ENCODE results near the gene IFT25.
A peak's percentile ranks its signal among the peaks of the same experiment; 100 is the strongest.

Gene IFT25

GRCh38 chr1:53946252-53947171 is 1.0 kb upstream of the IFT25 start, which contains the start of gene LRRC42:
LRRC42 (plus strand) TSS chr1:53946350; CDS start chr1:53952000, 5,650 bp downstream.
- peak within 1 kb of the TSS; percentile 89 to 94 for H3K27ac ChIP-seq (ENCODE audit: low read depth in 2 of 2, low read length in 2 of 2)
- peak within 1 kb of the TSS; percentile 86 for H3K4me3 ChIP-seq (ENCODE audit: low read length in 2 of 2)
- H3K27me3 ChIP-seq (ENCODE audit: control insufficient read depth in 2 of 2, insufficient read depth in 2 of 2, low read length in 2 of 2), result no peaks in the 10 kb centered on the region
- peak within 1 kb of the TSS; percentile 73 to 75 for H3K9ac ChIP-seq (ENCODE audit: low read depth in 1 of 2, low read length in 2 of 2)
- no peaks in the 10 kb centered on the region for H3K36me3 ChIP-seq (ENCODE audit: control insufficient read depth in 2 of 2, insufficient read depth in 2 of 2, low read length in 2 of 2)
- no peaks in the 10 kb centered on the region for H3K9me3 ChIP-seq (ENCODE audit: control insufficient read depth in 2 of 2, low read length in 2 of 2)
- peaks cover 6 to 8% of the 10 kb centered on the region in 2 donors for H3K4me1 ChIP-seq (ENCODE audit: control insufficient read depth in 2 of 2, insufficient read depth in 2 of 2, low read length in 2 of 2)

GRCh38 chr1:53945183-53945432 is 391 bp downstream of the IFT25 start:
- H3K9me3 ChIP-seq (ENCODE audit: control insufficient read depth in 2 of 2, low read length in 2 of 2), result no peaks in the 10 kb centered on the region
- H3K27me3 ChIP-seq (ENCODE audit: control insufficient read depth in 2 of 2, insufficient read depth in 2 of 2, low read length in 2 of 2), result no peaks in the 10 kb centered on the region
- peak overlapping the region; percentile 77 to 91 for H3K27ac ChIP-seq (ENCODE audit: low read depth in 2 of 2, low read length in 2 of 2)
- peak overlapping the region; percentile 73 to 75 for H3K9ac ChIP-seq (ENCODE audit: low read depth in 1 of 2, low read length in 2 of 2)
- peak overlapping the region; percentile 86 for H3K4me3 ChIP-seq (ENCODE audit: low read length in 2 of 2)
- peaks cover 6 to 8% of the 10 kb centered on the region in 2 donors for H3K4me1 ChIP-seq (ENCODE audit: control insufficient read depth in 2 of 2, insufficient read depth in 2 of 2, low read length in 2 of 2)
- H3K36me3 ChIP-seq (ENCODE audit: control insufficient read depth in 2 of 2, insufficient read depth in 2 of 2, low read length in 2 of 2), result no peaks in the 10 kb centered on the region

- H3K4me1 ChIP-seq (ENCODE audit: control insufficient read depth in 2 of 2, insufficient read depth in 2 of 2, low read length in 2 of 2), result peaks cover 6 to 8% of the 10 kb centered on the region in 2 donors
- H3K27ac ChIP-seq (ENCODE audit: low read depth in 2 of 2, low read length in 2 of 2), result peak overlapping the region in 1 of 2 donors; percentile 91
- peak overlapping the region; percentile 86 for H3K4me3 ChIP-seq (ENCODE audit: low read length in 2 of 2)
- H3K9ac ChIP-seq (ENCODE audit: low read depth in 1 of 2, low read length in 2 of 2), result peak overlapping the region; percentile 73 to 75
- H3K27me3 ChIP-seq (ENCODE audit: control insufficient read depth in 2 of 2, insufficient read depth in 2 of 2, low read length in 2 of 2), result no peaks in the 10 kb centered on the region
- H3K9me3 ChIP-seq (ENCODE audit: control insufficient read depth in 2 of 2, low read length in 2 of 2), result no peaks in the 10 kb centered on the region
- no peaks in the 10 kb centered on the region for H3K36me3 ChIP-seq (ENCODE audit: control insufficient read depth in 2 of 2, insufficient read depth in 2 of 2, low read length in 2 of 2)
Measured at GRCh38 chr1:53944469-53945182, 873 bp downstream of the IFT25 start.

GRCh38 chr1:53943490-53944043 is 1.9 kb downstream of the IFT25 start:
- Histone ChIP-seq H3K4me3 (ENCODE audit: low read length in 2 of 2) (no peak overlapping the region), H3K9me3 (ENCODE audit: control insufficient read depth in 2 of 2, low read length in 2 of 2) (no peaks in the 10 kb centered on the region), H3K27me3 (ENCODE audit: control insufficient read depth in 2 of 2, insufficient read depth in 2 of 2, low read length in 2 of 2) (no peaks in the 10 kb centered on the region), H3K9ac (ENCODE audit: low read depth in 1 of 2, low read length in 2 of 2) (no peak overlapping the region), H3K4me1 (ENCODE audit: control insufficient read depth in 2 of 2, insufficient read depth in 2 of 2, low read length in 2 of 2) (peaks cover 6 to 8% of the 10 kb centered on the region in 2 donors), H3K27ac (ENCODE audit: low read depth in 2 of 2, low read length in 2 of 2) (no peak overlapping the region), H3K36me3 (ENCODE audit: control insufficient read depth in 2 of 2, insufficient read depth in 2 of 2, low read length in 2 of 2) (no peaks in the 10 kb centered on the region)

GRCh38 chr1:53943090-53943489 is 2.4 kb downstream of the IFT25 start:
- H3K27me3 ChIP-seq (ENCODE audit: control insufficient read depth in 2 of 2, insufficient read depth in 2 of 2, low read length in 2 of 2), result no peaks in the 10 kb centered on the region
- no peak overlapping the region for H3K4me3 ChIP-seq (ENCODE audit: low read length in 2 of 2)
- H3K9me3 ChIP-seq (ENCODE audit: control insufficient read depth in 2 of 2, low read length in 2 of 2), result no peaks in the 10 kb centered on the region
- H3K27ac ChIP-seq (ENCODE audit: low read depth in 2 of 2, low read length in 2 of 2), result no peak overlapping the region
- peaks cover 6 to 8% of the 10 kb centered on the region in 2 donors for H3K4me1 ChIP-seq (ENCODE audit: control insufficient read depth in 2 of 2, insufficient read depth in 2 of 2, low read length in 2 of 2)
- H3K9ac ChIP-seq (ENCODE audit: low read depth in 1 of 2, low read length in 2 of 2), result no peak overlapping the region
- no peaks in the 10 kb centered on the region for H3K36me3 ChIP-seq (ENCODE audit: control insufficient read depth in 2 of 2, insufficient read depth in 2 of 2, low read length in 2 of 2)

- H3K9me3 ChIP-seq (ENCODE audit: control insufficient read depth in 2 of 2, low read length in 2 of 2), result no peaks in the 10 kb centered on the region
- H3K27me3 ChIP-seq (ENCODE audit: control insufficient read depth in 2 of 2, insufficient read depth in 2 of 2, low read length in 2 of 2), result no peaks in the 10 kb centered on the region
- H3K27ac ChIP-seq (ENCODE audit: low read depth in 2 of 2, low read length in 2 of 2), result no peak overlapping the region
- no peak overlapping the region for H3K4me3 ChIP-seq (ENCODE audit: low read length in 2 of 2)
- no peaks in the 10 kb centered on the region for H3K36me3 ChIP-seq (ENCODE audit: control insufficient read depth in 2 of 2, insufficient read depth in 2 of 2, low read length in 2 of 2)
- peaks cover 6 to 8% of the 10 kb centered on the region in 2 donors for H3K4me1 ChIP-seq (ENCODE audit: control insufficient read depth in 2 of 2, insufficient read depth in 2 of 2, low read length in 2 of 2)
- no peak overlapping the region for H3K9ac ChIP-seq (ENCODE audit: low read depth in 1 of 2, low read length in 2 of 2)
Measured at GRCh38 chr1:53942127-53942957, 3.2 kb downstream of the IFT25 start.

- Histone ChIP-seq H3K9me3 (ENCODE audit: control insufficient read depth in 2 of 2, low read length in 2 of 2) (peaks cover 0 to 6% of the 10 kb centered on the region in 2 donors), H3K27ac (ENCODE audit: low read depth in 2 of 2, low read length in 2 of 2) (no peak overlapping the region), H3K4me1 (ENCODE audit: control insufficient read depth in 2 of 2, insufficient read depth in 2 of 2, low read length in 2 of 2) (no peaks in the 10 kb centered on the region), H3K36me3 (ENCODE audit: control insufficient read depth in 2 of 2, insufficient read depth in 2 of 2, low read length in 2 of 2) (no peaks in the 10 kb centered on the region), H3K27me3 (ENCODE audit: control insufficient read depth in 2 of 2, insufficient read depth in 2 of 2, low read length in 2 of 2) (no peaks in the 10 kb centered on the region), H3K4me3 (ENCODE audit: low read length in 2 of 2) (no peak overlapping the region), H3K9ac (ENCODE audit: low read depth in 1 of 2, low read length in 2 of 2) (no peak overlapping the region)
Measured at GRCh38 chr1:53938136-53938830, 7.2 kb downstream of the IFT25 start.

GRCh38 chr1:53936430-53936829 is 9.1 kb downstream of the IFT25 start:
- Histone ChIP-seq H3K27ac (ENCODE audit: low read depth in 2 of 2, low read length in 2 of 2) (no peak overlapping the region), H3K4me1 (ENCODE audit: control insufficient read depth in 2 of 2, insufficient read depth in 2 of 2, low read length in 2 of 2) (no peaks in the 10 kb centered on the region), H3K9me3 (ENCODE audit: control insufficient read depth in 2 of 2, low read length in 2 of 2) (peaks cover 0 to 6% of the 10 kb centered on the region in 2 donors), H3K27me3 (ENCODE audit: control insufficient read depth in 2 of 2, insufficient read depth in 2 of 2, low read length in 2 of 2) (no peaks in the 10 kb centered on the region), H3K9ac (ENCODE audit: low read depth in 1 of 2, low read length in 2 of 2) (no peak overlapping the region), H3K36me3 (ENCODE audit: control insufficient read depth in 2 of 2, insufficient read depth in 2 of 2, low read length in 2 of 2) (no peaks in the 10 kb centered on the region), H3K4me3 (ENCODE audit: low read length in 2 of 2) (no peak overlapping the region)

GRCh38 chr1:53934170-53934765 is 11.2 kb downstream of the IFT25 start:
- Histone ChIP-seq H3K9me3 (ENCODE audit: control insufficient read depth in 2 of 2, low read length in 2 of 2) (peaks cover 0 to 6% of the 10 kb centered on the region in 2 donors), H3K4me1 (ENCODE audit: control insufficient read depth in 2 of 2, insufficient read depth in 2 of 2, low read length in 2 of 2) (no peaks in the 10 kb centered on the region), H3K36me3 (ENCODE audit: control insufficient read depth in 2 of 2, insufficient read depth in 2 of 2, low read length in 2 of 2) (peaks cover 0 to 5% of the 10 kb centered on the region in 2 donors), H3K4me3 (ENCODE audit: low read length in 2 of 2) (no peak overlapping the region), H3K27ac (ENCODE audit: low read depth in 2 of 2, low read length in 2 of 2) (no peak overlapping the region), H3K9ac (ENCODE audit: low read depth in 1 of 2, low read length in 2 of 2) (no peak overlapping the region), H3K27me3 (ENCODE audit: control insufficient read depth in 2 of 2, insufficient read depth in 2 of 2, low read length in 2 of 2) (no peaks in the 10 kb centered on the region)
